Measurements from ENCODE around the gene GRIP2.

Gene GRIP2

GRCh38 chr3:14481018-14481645 is 59.0 kb downstream of the GRIP2 start:
- DNase-seq, result no peak

GRCh38 chr3:14480207-14481017 is 59.7 kb downstream of the GRIP2 start:
- no peak for DNase-seq

- DNase-seq, result no peak
These were observed 60.6 kb downstream of the GRIP2 start for GRCh38 chr3:14479591-14479990.

- no peak for DNase-seq
These were observed 61.1 kb downstream of the GRIP2 start for GRCh38 chr3:14478956-14479550.

GRCh38 chr3:14477311-14477935 is 62.7 kb downstream of the GRIP2 start:
- no peak for DNase-seq

GRCh38 chr3:14476583-14477265 is 63.4 kb downstream of the GRIP2 start:
- no peak for DNase-seq

- DNase-seq, result no peak
These were observed 64.5 kb downstream of the GRIP2 start for GRCh38 chr3:14475621-14476020.

- DNase-seq, result no peak
These were observed 65.6 kb downstream of the GRIP2 start for GRCh38 chr3:14474363-14475081.

GRCh38 chr3:14473411-14473891 is 66.7 kb downstream of the GRIP2 start:
- no peak for DNase-seq

- DNase-seq, result no peak
These were observed 67.4 kb downstream of the GRIP2 start for GRCh38 chr3:14472471-14473351.

- no peak for DNase-seq
These were observed 68.5 kb downstream of the GRIP2 start for GRCh38 chr3:14471690-14472089.

GRCh38 chr3:14471016-14471415 is 69.1 kb downstream of the GRIP2 start:
- no peak for DNase-seq

- no peak for DNase-seq
These were observed 69.7 kb downstream of the GRIP2 start for GRCh38 chr3:14470461-14470860.

- no peak for DNase-seq
These were observed 71.5 kb downstream of the GRIP2 start for GRCh38 chr3:14468621-14468981.

- no peak for DNase-seq
These were observed 72.1 kb downstream of the GRIP2 start for GRCh38 chr3:14467814-14468620.

GRCh38 chr3:14466179-14466903 is 73.8 kb downstream of the GRIP2 start:
- no peak for DNase-seq

GRCh38 chr3:14465425-14465824 is 74.7 kb downstream of the GRIP2 start:
- DNase-seq, result no peak

- no peak for DNase-seq
These were observed 75.6 kb downstream of the GRIP2 start for GRCh38 chr3:14464521-14464920.

- DNase-seq, result no peak
These were observed 76.0 kb downstream of the GRIP2 start for GRCh38 chr3:14464141-14464465.

Data from NCI-H1105 treated with DMSO at 0.1 percent for 48 hours (cell line).